ENCODE results near the gene HIGD2B. TPM values are rescaled to one million over a fixed set of nuclear protein-coding genes. Genes with fewer than 3 reads are reported as not detected.

Gene HIGD2B
- total RNA-seq, 120 experiments from 2014 or later = 0.40 to 0.84 (median 0.54) TPM; not detected in 112

Other genes starting within 250 kb of the HIGD2B start
- 100 to 1,000 TPM; 131 to 235 (median 191) TPM for gene ARIH1, start 211.9 kb downstream of the HIGD2B start, total RNA-seq
- 1 to 10 TPM in 12 of 120 experiments, under 1 TPM in 39, not detected in 69; 0.19 to 2.5 (median 0.56) TPM for gene GOLGA6B, start 31.5 kb downstream of the HIGD2B start, total RNA-seq
- 10 to 100 TPM; 16.4 to 42.8 (median 27.6) TPM for gene BBS4, start within 50 bp of the HIGD2B start, total RNA-seq
- gene ADPGK, start 97.6 kb upstream of the HIGD2B start, total RNA-seq = 10 to 100 TPM; 18.9 to 53.0 (median 30.7) TPM

Measured in dorsolateral prefrontal cortex (tissue), 118 donors.